ENCODE measurements around the gene SLC4A3. TPM values are rescaled to one million over a fixed set of nuclear protein-coding genes. Genes with fewer than 3 reads are reported as not detected.

Gene SLC4A3
- total RNA-seq, 1 experiment from 2014 or later, result 7.3 TPM

- no peaks in the 10 kb centered on the region for H3K9me3 ChIP-seq (ENCODE audit: insufficient read depth, low read depth)
- no peaks in the 10 kb centered on the region for H3F3A ChIP-seq (ENCODE audit: insufficient read depth, low read depth)
- no peak overlapping the region for H2AFZ ChIP-seq
- no peaks in the 10 kb centered on the region for H3K79me2 ChIP-seq (ENCODE audit: low read depth)
- no TSS peak for BruUV-seq (replicated peaks)
- CTCF ChIA-PET, result no interaction called here
- no peaks in the 10 kb centered on the region for H3K27me3 ChIP-seq (ENCODE audit: insufficient read depth, low read depth)
- H3K9me2 ChIP-seq (ENCODE audit: insufficient read depth), result no peaks in the 10 kb centered on the region
- no peak overlapping the region for H3K4me3 ChIP-seq
- TF ChIP-seq CTCF (conservative IDR thresholded peaks at IDR 0.05) (no peak), EZH2 (IDR thresholded peaks at IDR 0.05; ENCODE audit: low read depth) (no peak)
- no peak overlapping the region for H3K27ac ChIP-seq
- intact Hi-C loops (cut with micrococcal nuclease; ENCODE audit: unreplicated experiment), result no loop called here
- no peak for DNase-seq
- POLR2A ChIA-PET (ENCODE audit: unreplicated experiment), result no interaction called here
- H3K4me1 ChIP-seq (replicated peaks; ENCODE audit: insufficient read depth), result no peaks in the 10 kb centered on the region
- no peaks in the 10 kb centered on the region for H4K20me1 ChIP-seq (ENCODE audit: insufficient read depth)
- H3K4me2 ChIP-seq, result no peak overlapping the region
- no peaks in the 10 kb centered on the region; the same call in 1 of the 2 replicates for H3K36me3 ChIP-seq (ENCODE audit: low read depth)
These were observed 18.2 kb upstream of the SLC4A3 start for GRCh38 chr2:219609149-219609750.

GRCh38 chr2:219611306-219611705 is 16.1 kb upstream of the SLC4A3 start:
- Histone ChIP-seq H3K36me3 (ENCODE audit: low read depth) (no peaks in the 10 kb centered on the region; the same call in none of the 2 replicates), H2AFZ (no peak overlapping the region), H3K79me2 (ENCODE audit: low read depth) (no peaks in the 10 kb centered on the region), H3K9me3 (ENCODE audit: insufficient read depth, low read depth) (no peaks in the 10 kb centered on the region), H3F3A (ENCODE audit: insufficient read depth, low read depth) (no peaks in the 10 kb centered on the region), H3K4me3 (no peak overlapping the region), H3K27ac (no peak overlapping the region), H4K20me1 (ENCODE audit: insufficient read depth) (no peaks in the 10 kb centered on the region), H3K4me2 (no peak overlapping the region), H3K9me2 (ENCODE audit: insufficient read depth) (no peaks in the 10 kb centered on the region), H3K4me1 (replicated peaks; ENCODE audit: insufficient read depth) (no peaks in the 10 kb centered on the region), H3K27me3 (ENCODE audit: insufficient read depth, low read depth) (no peaks in the 10 kb centered on the region)
- intact Hi-C loops (cut with micrococcal nuclease; ENCODE audit: unreplicated experiment), result no loop called here
- no peak for DNase-seq
- ChIA-PET CTCF (no interaction called here), POLR2A (ENCODE audit: unreplicated experiment) (no interaction called here)
- TF ChIP-seq EZH2 (IDR thresholded peaks at IDR 0.05; ENCODE audit: low read depth), result no peak
- TF ChIP-seq CTCF (conservative IDR thresholded peaks at IDR 0.05), result no peak
- no TSS peak for BruUV-seq (replicated peaks)

- Histone ChIP-seq H2AFZ (no peak overlapping the region), H3K79me2 (ENCODE audit: low read depth) (no peaks in the 10 kb centered on the region), H3K9me2 (ENCODE audit: insufficient read depth) (no peaks in the 10 kb centered on the region), H4K20me1 (ENCODE audit: insufficient read depth) (no peaks in the 10 kb centered on the region), H3K4me2 (no peak overlapping the region), H3F3A (ENCODE audit: insufficient read depth, low read depth) (no peaks in the 10 kb centered on the region), H3K9me3 (ENCODE audit: insufficient read depth, low read depth) (no peaks in the 10 kb centered on the region), H3K27ac (no peak overlapping the region), H3K4me1 (replicated peaks; ENCODE audit: insufficient read depth) (no peaks in the 10 kb centered on the region), H3K4me3 (no peak overlapping the region), H3K36me3 (ENCODE audit: low read depth) (no peaks in the 10 kb centered on the region; the same call in none of the 2 replicates), H3K27me3 (ENCODE audit: insufficient read depth, low read depth) (no peaks in the 10 kb centered on the region)
- intact Hi-C loops (cut with micrococcal nuclease; ENCODE audit: unreplicated experiment), result no loop called here
- TF ChIP-seq CTCF (conservative IDR thresholded peaks at IDR 0.05) (no peak), EZH2 (IDR thresholded peaks at IDR 0.05; ENCODE audit: low read depth) (no peak)
- ChIA-PET POLR2A (ENCODE audit: unreplicated experiment) (interaction anchor here (0.6 kb wide), 1 partner anchor 60 kb away, joined by 3 read pairs; no protein-coding TSS in a partner anchor), CTCF (interaction anchor here (0.5 kb wide), 1 partner anchor 291 kb away, joined by 3 read pairs; no protein-coding TSS in a partner anchor)
- BruUV-seq (replicated peaks), result no TSS peak
- no peak for DNase-seq
These were observed 15.4 kb upstream of the SLC4A3 start for GRCh38 chr2:219611866-219612576.
